HUES64 (cell line): Measurements from ENCODE around the gene GALNS.
"Not testable (repeated sequence)": the region's sequence is repeated elsewhere in the genome, so short reads cannot be mapped to it uniquely, and the experiment has no call there.

Experiments used
- H3K27ac ChIP-seq: 2 replicates; pipeline ENCODE4 v1.7.0; 2013; ENCODE audit warnings: low read depth, low read length, inconsistent platforms
- H3K27me3 ChIP-seq: 2 replicates; pipeline ENCODE4 v1.6.1; 2013; ENCODE audit warnings: mild to moderate bottlenecking, low read length; ENCODE audit not compliant: insufficient read depth
- H3K36me3 ChIP-seq: 2 replicates; pipeline ENCODE4 v1.6.1; 2013; ENCODE audit warnings: mild to moderate bottlenecking, low read length; ENCODE audit not compliant: insufficient read depth
- H3K4me1 ChIP-seq: 2 replicates; pipeline ENCODE4 v1.6.1; 2013; ENCODE audit warnings: mild to moderate bottlenecking, low read length, moderate library complexity; ENCODE audit not compliant: insufficient read depth
- H3K4me3 ChIP-seq: 2 replicates; pipeline ENCODE4 v1.5.1; 2013; ENCODE audit warnings: mild to moderate bottlenecking, low read length, moderate library complexity
- H3K9ac ChIP-seq: 2 replicates; pipeline ENCODE4 v1.6.1; 2013; ENCODE audit warnings: mild to moderate bottlenecking, low read depth, low read length
- H3K9me3 ChIP-seq: 2 replicates; pipeline ENCODE4 v1.6.1; 2013; ENCODE audit warnings: low read depth, low read length; ENCODE audit not compliant: insufficient read depth
- WGBS: fragments of 150-250, 120-280 bp; methylation state at CpG from one replicate; pipeline ENCODE4 v1.1.7; 2013; ENCODE audit warnings: missing lambda C conversion rate; 5-methylcytosine and 5-hydroxymethylcytosine counted together

Gene GALNS

GRCh38 chr16:88773812-88774291 lies 82.9 kb downstream of the GALNS start:
- 63% methylated on average over 12 of the region's 12 CpGs for WGBS
- Histone ChIP-seq H3K27ac (no peak overlapping the region), H3K4me1 (peaks cover 28% of the 10 kb centered on the region), H3K36me3 (no peaks in the 10 kb centered on the region), H3K9me3 (no peaks in the 10 kb centered on the region), H3K4me3 (no peak overlapping the region), H3K9ac (no peak overlapping the region), H3K27me3 (peaks cover 8% of the 10 kb centered on the region; the same call in 1 of the 2 replicates)

DNA sequence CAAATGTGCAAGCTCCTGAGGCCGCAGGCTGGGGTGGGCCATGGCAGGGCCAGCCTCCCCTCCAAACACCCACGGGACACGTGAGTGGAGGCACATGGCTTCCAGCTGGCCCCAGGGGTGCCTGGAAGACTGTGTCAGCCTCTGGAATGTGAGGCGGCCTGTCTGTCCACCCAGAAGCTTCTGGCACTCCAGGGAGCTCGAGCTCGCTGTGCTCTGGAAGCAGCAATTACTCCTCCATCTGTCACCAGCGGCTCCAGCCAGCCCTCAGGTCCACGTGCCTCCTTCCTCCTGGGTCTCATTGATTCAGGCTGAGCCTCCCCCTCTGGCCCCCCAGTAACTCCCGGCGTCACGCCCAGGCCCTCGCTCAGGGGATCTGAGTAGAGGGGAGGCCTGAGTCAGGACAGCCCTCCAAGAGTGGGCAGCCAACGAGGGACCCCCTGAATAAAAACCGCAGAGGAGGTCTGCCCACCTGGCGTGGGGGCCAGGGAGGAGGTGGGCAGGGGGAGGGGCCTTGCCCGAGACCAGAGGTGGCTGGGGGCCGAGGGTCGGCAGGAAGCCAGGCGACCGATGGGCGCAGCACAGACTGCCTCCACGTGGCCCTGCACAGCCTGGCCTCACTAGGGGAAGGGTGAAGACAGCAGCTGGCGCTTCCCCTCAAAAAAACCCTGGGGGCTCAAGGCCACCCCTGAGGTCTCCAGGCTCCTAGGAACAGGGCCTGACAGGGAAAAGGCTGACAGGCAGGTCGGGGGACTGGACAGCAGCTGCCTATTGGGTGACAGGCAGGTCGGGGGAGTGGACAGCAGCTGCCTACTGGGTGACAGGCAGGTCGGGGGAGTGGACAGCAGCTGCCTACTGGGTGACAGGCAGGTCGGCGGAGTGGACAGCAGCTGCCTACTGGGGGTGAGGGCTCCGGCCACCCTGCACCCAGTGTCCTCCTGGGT lies 83.6 kb downstream of the GALNS start:
- Histone ChIP-seq H3K27me3 (peaks cover 8% of the 10 kb centered on the region; the same call in 1 of the 2 replicates), H3K9ac (no peak overlapping the region), H3K4me1 (peaks cover 33% of the 10 kb centered on the region), H3K4me3 (no peak overlapping the region), H3K36me3 (no peaks in the 10 kb centered on the region), H3K27ac (no peak overlapping the region), H3K9me3 (no peaks in the 10 kb centered on the region)
- WGBS, result 79% methylated on average over 29 of the region's 29 CpGs

DNA sequence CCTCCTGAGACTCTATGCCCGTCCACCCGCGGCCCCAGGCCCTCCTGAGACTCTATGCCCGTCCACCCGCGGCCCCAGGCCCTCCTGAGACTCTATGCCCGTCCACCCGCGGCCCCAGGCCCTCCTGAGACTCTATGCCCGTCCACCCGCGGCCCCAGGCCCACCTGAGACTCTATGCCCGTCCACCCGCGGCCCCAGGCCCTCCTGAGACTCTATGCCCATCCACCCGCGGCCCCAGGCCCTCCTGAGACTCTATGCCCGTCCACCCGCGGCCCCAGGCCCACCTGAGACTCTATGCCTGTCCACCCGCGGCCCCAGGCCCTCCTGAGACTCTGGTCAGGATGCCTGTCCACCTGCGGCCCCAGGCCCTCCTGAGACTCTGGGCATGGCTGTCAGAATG lies 85.0 kb downstream of the GALNS start:
- not testable (repeated sequence) for H3K27me3 ChIP-seq, H3K27ac ChIP-seq, H3K4me3 ChIP-seq, H3K36me3 ChIP-seq, H3K9ac ChIP-seq, H3K9me3 ChIP-seq
- 94% methylated on average over 12 of the region's 23 CpGs for WGBS
- H3K4me1 ChIP-seq, result peaks cover 33% of the 10 kb centered on the region

- H3K4me1 ChIP-seq, result peaks cover 33% of the 10 kb centered on the region
These were observed 85.4 kb downstream of the GALNS start for GRCh38 chr16:88771294-88771772.

DNA sequence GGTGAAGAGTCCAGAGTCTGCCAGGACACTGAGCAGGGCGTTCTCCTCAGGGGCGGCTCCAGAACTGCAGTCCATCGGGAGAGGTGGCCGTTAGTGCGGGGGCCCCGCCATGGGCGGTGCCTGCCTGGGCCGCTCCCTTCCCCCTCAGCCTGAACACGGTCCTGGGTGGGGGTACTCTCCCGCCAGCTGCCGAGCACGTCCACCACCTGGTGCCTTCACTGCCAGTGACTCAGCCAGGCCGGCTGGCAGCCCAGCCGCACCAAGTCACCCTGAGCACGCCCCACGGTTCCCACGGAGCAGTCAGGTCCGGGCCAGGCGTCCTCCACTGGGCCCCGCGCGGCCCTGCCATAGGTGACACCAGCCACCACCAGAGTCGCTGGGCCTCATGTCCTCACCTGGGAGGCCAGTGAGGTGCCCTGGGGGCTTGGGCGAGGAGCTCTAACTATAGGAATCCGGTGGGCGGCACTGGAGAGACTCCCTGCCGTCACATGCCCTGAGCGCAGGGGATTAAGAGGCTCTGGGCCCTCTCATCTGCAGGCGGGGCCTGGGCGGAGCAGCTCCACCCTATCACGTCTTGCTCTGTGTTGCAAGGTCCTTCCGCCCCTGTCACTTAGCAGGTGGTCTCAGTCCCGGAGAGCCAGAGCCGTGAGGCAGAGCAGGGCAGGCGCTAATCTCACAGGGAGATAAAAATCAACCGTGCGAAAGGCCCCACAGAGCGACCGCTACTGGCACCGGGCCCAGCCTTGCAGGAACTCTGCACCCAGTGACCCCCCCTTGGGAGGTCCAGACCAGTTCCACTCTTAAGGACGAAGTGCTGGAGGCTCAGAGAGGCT lies 86.1 kb downstream of the GALNS start:
- H3K4me3 ChIP-seq, result no peak overlapping the region
- H3K27ac ChIP-seq, result peak overlapping the region; percentile 15; the same call in 1 of the 2 replicates
- 8% methylated on average over 41 of the region's 41 CpGs for WGBS
- no peaks in the 10 kb centered on the region for H3K9me3 ChIP-seq
- H3K36me3 ChIP-seq, result no peaks in the 10 kb centered on the region
- no peak overlapping the region for H3K9ac ChIP-seq
- peaks cover 8% of the 10 kb centered on the region; the same call in 1 of the 2 replicates for H3K27me3 ChIP-seq
- peaks cover 33% of the 10 kb centered on the region for H3K4me1 ChIP-seq

More at GRCh38 chr16:88771294-88771772, 85.4 kb downstream of the GALNS start:
- H3K27me3 ChIP-seq, result peaks cover 8% of the 10 kb centered on the region; the same call in 1 of the 2 replicates
- no peak overlapping the region for H3K9ac ChIP-seq
- 67% methylated on average over 19 of the region's 19 CpGs for WGBS
- no peaks in the 10 kb centered on the region for H3K9me3 ChIP-seq
- peak overlapping the region; percentile 15; the same call in 1 of the 2 replicates for H3K27ac ChIP-seq
- H3K4me3 ChIP-seq, result no peak overlapping the region
- no peaks in the 10 kb centered on the region for H3K36me3 ChIP-seq

- Histone ChIP-seq H3K4me1 (peaks cover 38% of the 10 kb centered on the region), H3K9ac (no peak overlapping the region), H3K27me3 (peaks cover 8% of the 10 kb centered on the region; the same call in 1 of the 2 replicates), H3K36me3 (no peaks in the 10 kb centered on the region), H3K4me3 (0 out of 2 replicates have a peak overlapping the region, but pooled peaks have one; percentile 27), H3K9me3 (no peaks in the 10 kb centered on the region), H3K27ac (no peak overlapping the region)
- 13% methylated on average over 29 of the region's 30 CpGs for WGBS
These were observed 86.9 kb downstream of the GALNS start for GRCh38 chr16:88769617-88770460.

- Histone ChIP-seq H3K4me1 (peaks cover 52% of the 10 kb centered on the region), H3K9me3 (no peaks in the 10 kb centered on the region), H3K9ac (no peak overlapping the region), H3K27me3 (peaks cover 8% of the 10 kb centered on the region; the same call in 1 of the 2 replicates), H3K4me3 (no peak overlapping the region), H3K27ac (no peak overlapping the region), H3K36me3 (no peaks in the 10 kb centered on the region)
- 69% methylated on average over 22 of the region's 24 CpGs for WGBS
These were observed 88.5 kb downstream of the GALNS start for GRCh38 chr16:88768071-88768783.

DNA sequence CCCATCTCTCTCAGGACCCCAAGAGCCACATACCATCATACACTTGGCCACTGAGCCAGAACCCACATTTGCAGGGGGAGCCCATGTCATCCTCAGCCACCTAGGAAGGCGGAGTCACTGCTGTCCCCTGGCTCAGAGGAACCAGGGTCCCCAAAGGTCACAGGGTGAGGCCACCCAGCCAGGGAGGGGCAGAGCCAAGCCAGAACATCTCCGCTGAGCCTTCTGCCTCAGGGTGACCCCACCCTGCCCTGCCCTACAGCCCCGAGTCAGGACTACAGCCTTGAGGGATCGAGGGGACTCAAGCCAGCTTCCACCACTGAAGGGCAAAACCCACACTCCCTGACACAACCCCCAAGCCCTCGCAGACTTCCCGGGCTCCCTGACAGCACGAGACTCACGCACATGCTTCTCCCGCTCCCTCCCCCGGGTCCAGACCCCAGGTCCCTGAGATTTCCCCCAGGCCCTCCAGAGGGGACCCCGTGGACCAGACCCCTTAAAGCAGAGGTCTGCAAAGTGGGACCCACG lies 89.1 kb downstream of the GALNS start:
- no peak overlapping the region for H3K9ac ChIP-seq
- no peak overlapping the region for H3K27ac ChIP-seq
- 85% methylated on average over 12 of the region's 12 CpGs for WGBS

DNA sequence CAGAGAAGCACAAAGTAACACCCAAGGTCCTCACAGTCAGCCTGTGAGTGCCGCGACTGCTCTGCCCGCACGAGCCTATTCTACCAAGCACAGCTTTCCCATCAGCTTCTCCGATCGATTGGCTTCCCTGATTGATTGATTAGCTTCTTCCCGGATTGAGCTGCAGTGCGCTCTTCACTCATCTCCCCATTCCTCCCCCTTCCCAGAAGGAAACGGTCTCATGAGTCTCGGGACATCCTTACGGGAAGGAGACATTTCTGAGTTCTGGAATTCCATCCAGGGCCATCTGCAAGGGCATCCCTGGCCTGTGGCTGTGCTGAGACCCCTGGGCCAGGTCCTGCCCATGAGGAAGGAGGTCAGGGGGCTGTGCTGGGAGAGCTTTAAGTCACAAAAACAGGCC lies 89.8 kb downstream of the GALNS start:
- Histone ChIP-seq H3K9ac (no peak overlapping the region), H3K36me3 (no peaks in the 10 kb centered on the region), H3K27ac (no peak overlapping the region), H3K9me3 (no peaks in the 10 kb centered on the region), H3K27me3 (peaks cover 8% of the 10 kb centered on the region; the same call in 1 of the 2 replicates), H3K4me1 (peaks cover 59% of the 10 kb centered on the region), H3K4me3 (no peak overlapping the region)
- 89% methylated on average over 11 of the region's 11 CpGs for WGBS

More for the DNA sequence above, 89.1 kb downstream of the GALNS start:
- Histone ChIP-seq H3K27me3 (peaks cover 8% of the 10 kb centered on the region; the same call in 1 of the 2 replicates), H3K4me3 (no peak overlapping the region), H3K36me3 (no peaks in the 10 kb centered on the region), H3K9me3 (no peaks in the 10 kb centered on the region), H3K4me1 (peaks cover 55% of the 10 kb centered on the region)
